ENCODE measurements around the gene ING5.
"Not testable (repeated sequence)": the region's sequence is repeated elsewhere in the genome, so short reads cannot be mapped to it uniquely, and the experiment has no call there.

ING5 gene

DNA sequence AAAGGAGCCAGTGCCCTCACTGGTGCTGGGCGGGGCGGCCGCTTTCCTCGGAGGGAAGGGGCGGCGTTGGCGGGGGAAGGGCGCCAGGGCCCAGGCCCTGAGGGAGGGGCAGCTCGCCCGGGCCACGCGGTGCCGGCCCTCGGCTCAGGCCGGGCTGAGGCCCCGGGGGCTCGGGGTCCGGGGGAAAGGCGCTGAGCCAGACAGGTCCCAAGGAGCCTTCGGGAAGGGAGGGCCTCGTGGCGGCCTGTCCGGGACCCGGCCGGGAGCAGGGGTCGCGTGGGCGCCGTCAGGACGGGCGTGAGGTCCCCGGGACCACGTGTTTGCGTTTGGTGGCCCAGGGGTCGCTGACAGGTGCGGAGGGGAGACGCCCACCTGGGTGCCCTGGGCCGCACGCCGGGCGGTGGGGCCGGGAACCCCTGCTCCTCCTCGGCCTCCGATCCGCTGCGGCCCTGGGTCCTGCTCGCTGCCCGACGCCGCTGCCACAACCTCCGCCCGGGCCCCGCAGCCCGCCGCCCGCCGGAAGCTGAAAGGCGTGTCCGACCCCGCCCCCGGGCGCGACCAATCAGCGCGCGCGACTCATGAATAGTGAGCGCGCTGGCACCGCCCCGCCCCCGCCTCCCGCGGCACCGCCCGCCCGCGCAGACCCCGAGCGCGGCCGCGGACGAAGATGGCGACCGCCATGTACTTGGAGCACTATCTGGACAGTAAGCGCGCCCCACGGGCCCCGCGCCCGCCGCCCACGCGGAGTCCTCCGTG is at the start of gene ING5:
ING5 (plus strand) TSS at position 641 of the 756 bp plus-strand sequence; CDS start at position 668, 27 bp downstream.
- peak; percentile 49 for DNase-seq

DNA sequence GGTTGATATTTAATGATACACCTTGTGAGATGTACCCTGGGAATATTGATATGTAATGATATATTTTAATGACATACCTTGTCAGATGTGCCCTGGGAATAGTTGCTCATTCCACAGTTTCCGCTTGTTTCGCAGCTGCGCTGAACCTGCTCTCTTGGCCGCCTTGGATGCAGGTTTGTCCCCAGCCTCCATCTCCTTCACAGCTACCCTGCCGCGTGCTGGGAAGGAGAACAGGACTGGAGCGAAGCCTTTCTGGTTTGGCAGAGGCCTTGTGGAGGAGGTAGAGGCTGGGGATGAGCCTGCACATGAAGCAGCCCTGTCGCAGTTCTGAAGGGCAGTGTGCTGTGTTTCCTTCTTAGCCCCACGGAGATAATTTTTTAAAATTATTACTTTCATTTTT is 49.7 kb upstream of the ING5 start:
- no peak for DNase-seq

GRCh38 chr2:241652722-241653121 is 49.1 kb upstream of the ING5 start:
- no peak for DNase-seq

GRCh38 chr2:241653210-241653750 is 48.6 kb upstream of the ING5 start:
- DNase-seq = no peak

- DNase-seq = no peak
These were observed 47.3 kb upstream of the ING5 start for GRCh38 chr2:241654551-241654950.

- no peak for DNase-seq
These were observed 46.2 kb upstream of the ING5 start for GRCh38 chr2:241655516-241656189.

DNA sequence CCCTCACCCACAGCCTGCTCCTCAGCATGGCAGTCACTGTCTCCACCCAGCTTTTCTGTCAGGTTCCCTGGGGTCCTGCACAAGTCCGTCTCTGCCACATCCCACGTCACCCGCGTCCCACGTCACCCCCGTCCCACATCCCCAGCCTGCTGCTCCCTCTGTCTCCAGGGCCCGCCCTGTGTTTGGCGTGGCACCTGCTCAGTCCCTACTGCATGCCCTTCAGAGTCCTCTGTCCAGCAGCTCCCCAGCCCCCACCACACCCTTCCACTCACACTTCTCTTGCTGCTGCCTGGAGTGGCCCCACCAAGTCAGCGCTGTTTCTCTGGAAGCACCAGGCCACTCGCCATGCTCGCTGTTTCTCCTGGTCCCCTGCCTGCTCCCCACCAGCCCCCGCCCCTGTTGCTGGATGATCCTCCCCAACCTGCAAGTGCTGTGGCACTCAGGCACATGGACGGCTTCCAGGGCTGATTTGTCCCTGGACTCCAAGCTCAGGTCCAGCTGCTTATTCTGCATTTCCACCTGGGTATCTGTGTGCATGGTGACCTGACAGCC is 45.6 kb upstream of the ING5 start:
- DNase-seq = no peak

DNA sequence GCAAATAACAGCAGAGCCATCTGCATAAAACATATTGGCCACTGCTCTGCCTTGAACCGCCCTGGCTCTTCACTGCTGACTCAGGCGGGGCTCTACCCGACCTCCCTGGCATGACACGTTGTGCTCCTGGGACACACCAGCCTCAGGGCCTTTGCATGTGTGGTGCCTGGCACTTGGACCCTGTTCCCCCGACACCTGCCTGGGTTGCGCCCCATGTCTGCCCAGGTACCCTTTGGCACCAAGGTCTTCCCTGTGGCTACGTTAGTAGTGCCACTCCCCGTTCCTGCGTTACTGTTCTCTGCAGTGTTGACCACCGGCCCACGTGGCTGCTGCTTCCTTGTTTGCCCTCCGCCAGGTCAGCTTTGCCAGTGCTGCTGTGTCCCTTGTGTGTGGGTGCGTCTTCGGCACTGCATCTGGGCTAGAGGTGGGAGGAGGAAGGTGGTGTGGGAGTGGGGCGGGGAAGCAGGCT is 44.0 kb upstream of the ING5 start:
- no peak for DNase-seq

GRCh38 chr2:241658296-241658695 is 43.5 kb upstream of the ING5 start:
- no peak for DNase-seq

GRCh38 chr2:241659150-241659739 is 42.6 kb upstream of the ING5 start:
- DNase-seq = no peak

- DNase-seq = no peak
These were observed 41.1 kb upstream of the ING5 start for GRCh38 chr2:241660593-241661213.

DNA sequence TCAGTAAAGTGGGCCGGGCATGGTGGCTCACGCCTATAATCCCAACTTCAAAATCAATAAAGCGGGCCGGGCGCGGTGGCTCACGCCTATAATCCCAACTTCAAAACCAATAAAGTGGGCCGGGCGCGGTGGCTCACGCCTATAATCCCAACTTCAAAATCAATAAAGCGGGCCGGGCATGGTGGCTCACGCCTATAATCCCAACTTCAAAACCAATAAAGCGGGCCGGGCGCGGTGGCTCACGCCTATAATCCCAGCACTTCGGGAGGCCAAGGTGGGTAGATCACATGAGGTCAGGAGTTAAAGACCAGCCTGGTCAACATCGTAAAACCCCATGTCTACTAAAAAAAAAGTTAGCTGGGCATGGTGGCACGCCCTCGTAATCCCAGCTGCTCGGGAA is 39.1 kb upstream of the ING5 start:
- DNase-seq = not testable (repeated sequence)

GRCh38 chr2:241665731-241666440 is 36.0 kb upstream of the ING5 start:
- DNase-seq = no peak

DNA sequence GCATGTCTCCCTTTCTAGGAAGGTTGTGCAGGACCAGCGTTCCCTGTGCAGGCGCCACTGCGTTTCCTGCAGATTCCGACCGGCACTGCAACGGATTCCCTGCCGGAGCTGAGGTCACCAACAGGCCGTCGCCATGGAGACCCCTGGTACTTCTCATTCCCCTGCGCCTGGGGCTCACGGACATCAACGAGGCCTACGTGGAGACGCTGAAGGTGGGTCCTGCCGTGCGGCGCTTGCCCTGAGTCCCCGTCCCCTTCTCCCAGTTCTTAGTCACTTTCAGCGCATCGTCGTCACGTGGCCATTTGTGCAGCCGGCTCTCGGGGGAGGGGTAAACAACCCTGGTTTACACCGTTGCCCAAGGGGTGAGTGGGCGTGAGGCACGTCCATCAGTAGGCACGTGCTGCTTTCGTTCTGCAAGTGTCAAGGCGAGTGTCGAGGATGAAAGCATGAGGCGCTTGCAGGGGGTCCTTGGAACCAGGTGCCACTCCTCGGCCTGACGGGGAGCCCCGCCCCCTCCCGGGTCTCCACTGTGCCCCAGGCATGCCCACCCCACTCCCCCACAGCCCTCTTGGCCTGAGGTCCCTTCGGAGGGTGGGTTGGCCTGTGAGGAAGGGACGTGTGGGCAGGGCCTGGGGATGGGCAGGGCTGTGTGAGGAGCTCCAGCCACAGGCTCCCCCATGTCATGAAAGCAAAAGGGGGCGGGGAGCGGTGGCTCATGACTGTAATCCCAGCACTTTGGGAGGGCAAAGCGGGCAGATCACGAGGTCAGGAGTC is 35.0 kb upstream of the ING5 start:
- DNase-seq = no peak

- DNase-seq = no peak
These were observed 33.5 kb upstream of the ING5 start for GRCh38 chr2:241668354-241668753.

GRCh38 chr2:241668839-241669238 is 33.0 kb upstream of the ING5 start:
- no peak for DNase-seq

- DNase-seq = no peak
These were observed 31.3 kb upstream of the ING5 start for GRCh38 chr2:241670333-241671110.

DNA sequence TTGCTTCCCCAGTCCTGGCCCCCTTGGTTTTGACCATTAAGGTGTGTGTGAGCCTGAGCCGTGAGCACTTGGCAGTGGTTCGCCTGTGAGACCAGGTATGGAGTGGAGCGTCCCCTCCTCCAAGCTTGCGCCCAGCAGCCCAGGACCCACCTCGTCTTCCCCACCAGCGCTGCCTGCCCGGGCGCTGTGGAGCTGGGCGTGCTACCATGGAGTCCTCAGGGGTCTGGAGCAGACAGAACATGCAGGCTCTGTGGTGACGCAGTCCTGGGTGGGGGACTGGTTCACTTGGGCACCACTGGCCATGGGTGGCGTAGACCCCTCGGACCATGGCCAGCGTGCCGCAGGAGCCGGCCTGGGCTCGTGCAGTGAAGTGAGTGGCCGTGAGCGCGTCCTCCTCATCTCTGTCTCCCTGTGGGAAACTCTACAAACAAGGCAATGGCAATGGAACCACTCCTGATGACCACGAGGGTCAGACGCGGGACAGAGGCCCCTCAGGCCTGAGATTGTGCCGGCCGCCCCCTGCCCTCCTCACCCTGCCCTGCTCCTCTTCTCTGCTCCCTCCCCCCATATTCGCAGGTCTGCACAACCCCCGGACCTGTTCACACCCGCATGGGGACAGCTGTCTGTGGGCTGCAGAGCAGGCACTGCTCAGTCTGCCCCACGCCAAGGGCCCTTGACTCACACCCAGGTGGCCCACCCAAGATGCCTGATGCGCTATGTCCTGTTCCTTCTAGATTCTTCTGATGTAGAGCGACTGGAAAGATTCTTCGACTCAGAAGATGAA is 30.2 kb upstream of the ING5 start:
- no peak for DNase-seq

Data from NCI-H1436 treated with DMSO at 0.1 percent for 48 hours (cell line).